ENCODE measurements around the gene TAOK2. TPM values are rescaled to one million over a fixed set of nuclear protein-coding genes. Genes with fewer than 3 reads are reported as not detected.

TAOK2 gene
- total and polyA plus RNA-seq, 2 donors = 18.5 to 28.7 TPM

DNA sequence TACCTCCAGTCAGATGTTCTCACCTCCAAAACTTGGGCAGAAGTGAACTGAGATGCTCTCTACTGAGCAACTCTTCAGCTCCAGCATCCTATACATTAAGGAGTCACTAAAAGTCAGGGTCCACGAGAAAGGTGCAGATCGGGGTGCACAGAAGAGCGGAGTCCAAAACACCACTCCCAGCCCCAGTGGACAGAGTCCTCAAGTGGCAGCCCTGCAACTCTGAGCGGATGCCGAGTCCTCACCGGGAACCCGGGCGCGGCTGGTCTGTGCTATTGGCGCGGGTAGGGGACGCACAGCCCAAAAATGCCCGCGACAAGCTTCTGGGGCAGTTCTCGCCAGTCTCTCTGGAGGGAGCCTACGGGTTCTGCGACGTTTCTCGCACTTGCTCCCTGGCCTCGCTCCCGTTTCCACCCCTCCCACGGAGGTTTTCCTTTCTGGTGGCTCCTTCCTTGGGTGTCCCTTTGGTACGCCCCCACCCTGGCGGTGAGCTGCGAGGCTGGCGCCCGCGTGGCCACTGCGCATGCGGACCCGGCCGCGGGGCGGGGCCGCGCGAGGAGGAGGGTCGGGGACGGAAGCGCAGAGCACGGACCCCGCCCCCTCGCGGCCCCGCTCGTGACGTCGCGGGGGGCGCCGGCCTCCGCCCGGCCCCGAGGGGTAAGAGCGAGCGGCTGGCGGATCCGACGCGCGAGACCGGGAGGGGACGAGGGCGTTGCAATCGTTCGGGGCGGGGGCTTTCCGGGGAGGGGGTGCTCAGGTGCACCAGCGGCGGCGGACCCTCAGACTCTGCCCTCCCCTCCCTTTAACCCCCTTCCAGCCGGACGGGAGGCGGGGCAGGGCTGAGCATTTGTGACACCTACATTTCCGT, 12.0 kb upstream of the TAOK2 start, which contains the start of gene TMEM219:
Gene TMEM219, plus strand, starts transcription at position 601 of the 865 bp plus-strand sequence. CDS start 1,065 bp downstream, outside the sequence.
- H3K27ac ChIP-seq (ENCODE audit: low read depth in 1 of 2, low read length in 1 of 2) = peak within 1 kb of the TSS; percentile 73 to 81
- H3K36me3 ChIP-seq (ENCODE audit: control insufficient read depth in 2 of 2, insufficient read depth in 2 of 2, low read length in 1 of 2) = peaks cover 2 to 4% of the 10 kb centered on the region in 2 donors
- H3K4me3 ChIP-seq (ENCODE audit: low read length in 2 of 2) = peak within 1 kb of the TSS; percentile 48 to 77
- no peaks in the 10 kb centered on the region for H3K27me3 ChIP-seq (ENCODE audit: control insufficient read depth in 2 of 2, insufficient read depth in 1 of 2, low read length in 1 of 2)
- no peaks in the 10 kb centered on the region for H3K9me3 ChIP-seq (ENCODE audit: control insufficient read depth in 2 of 2, insufficient read depth in 1 of 2, low read length in 1 of 2)
- H3K4me1 ChIP-seq (ENCODE audit: control insufficient read depth in 2 of 2, insufficient read depth in 2 of 2, low read length in 2 of 2) = peaks cover 12 to 18% of the 10 kb centered on the region in 2 donors
- under 1% methylated on average over 75 of the region's 75 CpGs for WGBS
- peak; percentile 72 to 97 (median 93) for DNase-seq (ENCODE audit: low read depth in 6 of 9, low spot score in 9 of 9)

- peak in 1 of 9 donors; percentile 34 for DNase-seq (ENCODE audit: low read depth in 6 of 9, low spot score in 9 of 9)
- Histone ChIP-seq H3K27me3 (ENCODE audit: control insufficient read depth in 2 of 2, insufficient read depth in 1 of 2, low read length in 1 of 2) (no peaks in the 10 kb centered on the region), H3K27ac (ENCODE audit: low read depth in 1 of 2, low read length in 1 of 2) (peak overlapping the region; percentile 73 to 81), H3K9me3 (ENCODE audit: control insufficient read depth in 2 of 2, insufficient read depth in 1 of 2, low read length in 1 of 2) (no peaks in the 10 kb centered on the region), H3K4me3 (ENCODE audit: low read length in 2 of 2) (peak overlapping the region; percentile 48 to 77), H3K36me3 (ENCODE audit: control insufficient read depth in 2 of 2, insufficient read depth in 2 of 2, low read length in 1 of 2) (peaks cover 2 to 4% of the 10 kb centered on the region in 2 donors), H3K4me1 (ENCODE audit: control insufficient read depth in 2 of 2, insufficient read depth in 2 of 2, low read length in 2 of 2) (peaks cover 12 to 18% of the 10 kb centered on the region in 2 donors)
- 12% methylated on average over 18 of the region's 18 CpGs for WGBS
Measured at GRCh38 chr16:29962344-29962994, 11.2 kb upstream of the TAOK2 start.

DNA sequence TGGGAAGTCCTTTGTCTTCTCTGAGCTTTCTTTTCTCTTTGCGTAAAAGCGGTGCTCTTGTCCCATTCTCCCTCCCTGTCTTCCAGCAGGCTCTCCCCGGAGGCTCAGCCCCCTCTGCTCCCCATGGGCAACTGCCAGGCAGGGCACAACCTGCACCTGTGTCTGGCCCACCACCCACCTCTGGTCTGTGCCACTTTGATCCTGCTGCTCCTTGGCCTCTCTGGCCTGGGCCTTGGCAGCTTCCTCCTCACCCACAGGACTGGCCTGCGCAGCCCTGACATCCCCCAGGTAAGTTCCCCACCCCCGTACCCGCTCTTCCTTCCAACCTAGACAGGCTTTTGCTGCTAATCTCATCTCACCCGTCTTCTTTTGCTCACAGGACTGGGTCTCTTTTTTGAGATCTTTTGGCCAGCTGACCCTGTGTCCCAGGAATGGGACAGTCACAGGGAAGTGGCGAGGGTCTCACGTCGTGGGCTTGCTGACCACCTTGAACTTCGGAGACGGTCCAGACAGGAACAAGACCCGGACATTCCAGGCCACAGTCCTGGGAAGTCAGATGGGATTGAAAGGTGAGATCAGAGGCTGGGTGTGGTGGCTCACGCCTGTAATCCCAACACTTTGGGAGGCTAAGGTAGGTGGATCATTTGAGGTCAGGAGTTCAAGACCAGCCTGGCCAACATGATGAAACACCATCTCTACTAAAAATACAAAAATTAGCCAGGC, 10.5 kb upstream of the TAOK2 start:
- Histone ChIP-seq H3K4me3 (ENCODE audit: low read length in 2 of 2) (peak overlapping the region; percentile 48 to 77), H3K4me1 (ENCODE audit: control insufficient read depth in 2 of 2, insufficient read depth in 2 of 2, low read length in 2 of 2) (peaks cover 12 to 18% of the 10 kb centered on the region in 2 donors), H3K27ac (ENCODE audit: low read depth in 1 of 2, low read length in 1 of 2) (peak overlapping the region; percentile 13 to 73), H3K27me3 (ENCODE audit: control insufficient read depth in 2 of 2, insufficient read depth in 1 of 2, low read length in 1 of 2) (no peaks in the 10 kb centered on the region), H3K36me3 (ENCODE audit: control insufficient read depth in 2 of 2, insufficient read depth in 2 of 2, low read length in 1 of 2) (peaks cover 6 to 8% of the 10 kb centered on the region in 2 donors), H3K9me3 (ENCODE audit: control insufficient read depth in 2 of 2, insufficient read depth in 1 of 2, low read length in 1 of 2) (no peaks in the 10 kb centered on the region)
- 97% methylated on average over 14 of the region's 14 CpGs for WGBS
- DNase-seq (ENCODE audit: low read depth in 6 of 9, low spot score in 9 of 9) = no peak

DNA sequence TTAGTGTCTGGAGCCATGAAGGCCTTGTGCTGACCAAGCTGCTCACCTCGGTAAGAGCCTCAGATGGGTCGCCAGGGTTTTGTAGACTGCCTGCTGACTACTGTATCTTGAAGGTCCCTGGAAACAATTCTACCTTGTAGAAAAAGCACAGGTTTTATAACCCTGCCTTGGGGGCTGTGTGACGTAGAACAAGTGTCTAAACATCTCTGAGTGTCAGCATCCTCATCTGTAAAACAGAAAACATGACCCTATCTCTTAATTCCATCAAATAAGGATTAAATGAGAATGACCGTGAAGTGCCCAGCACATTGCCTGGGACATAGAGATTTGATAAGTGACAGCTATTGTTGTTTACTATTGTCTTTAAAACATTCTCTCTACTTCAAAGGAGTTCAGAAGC, 5.5 kb upstream of the TAOK2 start:
- Histone ChIP-seq H3K4me1 (ENCODE audit: control insufficient read depth in 2 of 2, insufficient read depth in 2 of 2, low read length in 2 of 2) (peaks cover under 1 to 8% of the 10 kb centered on the region in 2 donors), H3K27ac (ENCODE audit: low read depth in 1 of 2, low read length in 1 of 2) (no peak overlapping the region), H3K4me3 (ENCODE audit: low read length in 2 of 2) (no peak overlapping the region), H3K36me3 (ENCODE audit: control insufficient read depth in 2 of 2, insufficient read depth in 2 of 2, low read length in 1 of 2) (peaks cover 15 to 23% of the 10 kb centered on the region in 2 donors), H3K9me3 (ENCODE audit: control insufficient read depth in 2 of 2, insufficient read depth in 1 of 2, low read length in 1 of 2) (peaks cover 0 to 3% of the 10 kb centered on the region in 2 donors), H3K27me3 (ENCODE audit: control insufficient read depth in 2 of 2, insufficient read depth in 1 of 2, low read length in 1 of 2) (no peaks in the 10 kb centered on the region)
- 96% methylated on average over 4 of the region's 4 CpGs for WGBS
- no peak for DNase-seq (ENCODE audit: low read depth in 6 of 9, low spot score in 9 of 9)

GRCh38 chr16:29971304-29971703, 2.4 kb upstream of the TAOK2 start:
- Histone ChIP-seq H3K27ac (ENCODE audit: low read depth in 1 of 2, low read length in 1 of 2) (no peak overlapping the region), H3K4me1 (ENCODE audit: control insufficient read depth in 2 of 2, insufficient read depth in 2 of 2, low read length in 2 of 2) (peaks cover 19 to 31% of the 10 kb centered on the region in 2 donors), H3K9me3 (ENCODE audit: control insufficient read depth in 2 of 2, insufficient read depth in 1 of 2, low read length in 1 of 2) (peaks cover 0 to 5% of the 10 kb centered on the region in 2 donors), H3K27me3 (ENCODE audit: control insufficient read depth in 2 of 2, insufficient read depth in 1 of 2, low read length in 1 of 2) (no peaks in the 10 kb centered on the region), H3K4me3 (ENCODE audit: low read length in 2 of 2) (no peak overlapping the region), H3K36me3 (ENCODE audit: control insufficient read depth in 2 of 2, insufficient read depth in 2 of 2, low read length in 1 of 2) (peaks cover 11 to 21% of the 10 kb centered on the region in 2 donors)
- no peak for DNase-seq (ENCODE audit: low read depth in 6 of 9, low spot score in 9 of 9)
- over 99% methylated on average over 8 of the region's 8 CpGs for WGBS

DNA sequence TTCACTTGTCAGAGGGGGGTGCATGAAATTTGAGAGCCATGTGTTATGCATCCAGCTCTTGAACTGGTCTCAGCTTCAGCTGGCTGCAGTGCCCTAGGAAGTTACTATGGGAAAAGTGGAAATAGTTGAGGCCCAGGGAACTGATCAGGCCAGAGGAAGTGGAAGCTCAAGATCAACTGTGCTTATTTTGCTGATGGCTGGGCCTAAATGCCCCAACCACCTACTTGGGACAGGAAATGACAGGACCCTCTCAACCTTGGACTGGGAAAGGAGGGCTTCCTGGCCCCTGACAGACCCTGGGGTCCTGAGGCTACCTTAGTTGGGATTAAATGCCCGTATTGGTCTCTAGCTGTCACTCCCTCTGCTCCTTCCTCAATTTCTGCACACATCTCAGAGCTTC, 1.2 kb upstream of the TAOK2 start:
- DNase-seq (ENCODE audit: low read depth in 6 of 9, low spot score in 9 of 9) = no peak
- no peaks in the 10 kb centered on the region for H3K27me3 ChIP-seq (ENCODE audit: control insufficient read depth in 2 of 2, insufficient read depth in 1 of 2, low read length in 1 of 2)
- peaks cover 22 to 36% of the 10 kb centered on the region in 2 donors for H3K4me1 ChIP-seq (ENCODE audit: control insufficient read depth in 2 of 2, insufficient read depth in 2 of 2, low read length in 2 of 2)
- WGBS = 94% methylated on average over 1 of the region's 1 CpG
- no peak overlapping the region for H3K4me3 ChIP-seq (ENCODE audit: low read length in 2 of 2)
- H3K27ac ChIP-seq (ENCODE audit: low read depth in 1 of 2, low read length in 1 of 2) = peak overlapping the region; percentile 6 to 71
- peaks cover 0 to 5% of the 10 kb centered on the region in 2 donors for H3K9me3 ChIP-seq (ENCODE audit: control insufficient read depth in 2 of 2, insufficient read depth in 1 of 2, low read length in 1 of 2)
- peaks cover 11 to 23% of the 10 kb centered on the region in 2 donors for H3K36me3 ChIP-seq (ENCODE audit: control insufficient read depth in 2 of 2, insufficient read depth in 2 of 2, low read length in 1 of 2)

GRCh38 chr16:29972992-29973383, 680 bp upstream of the TAOK2 start:
- H3K4me1 ChIP-seq (ENCODE audit: control insufficient read depth in 2 of 2, insufficient read depth in 2 of 2, low read length in 2 of 2) = peaks cover 22 to 36% of the 10 kb centered on the region in 2 donors
- H3K4me3 ChIP-seq (ENCODE audit: low read length in 2 of 2) = peak overlapping the region; percentile 94 to 99
- no peak for DNase-seq (ENCODE audit: low read depth in 6 of 9, low spot score in 9 of 9)
- H3K27ac ChIP-seq (ENCODE audit: low read depth in 1 of 2, low read length in 1 of 2) = peak overlapping the region; percentile 71 to 91
- peaks cover 0 to 5% of the 10 kb centered on the region in 2 donors for H3K9me3 ChIP-seq (ENCODE audit: control insufficient read depth in 2 of 2, insufficient read depth in 1 of 2, low read length in 1 of 2)
- no peaks in the 10 kb centered on the region for H3K27me3 ChIP-seq (ENCODE audit: control insufficient read depth in 2 of 2, insufficient read depth in 1 of 2, low read length in 1 of 2)
- H3K36me3 ChIP-seq (ENCODE audit: control insufficient read depth in 2 of 2, insufficient read depth in 2 of 2, low read length in 1 of 2) = peaks cover 13 to 25% of the 10 kb centered on the region in 2 donors
- WGBS = 87% methylated on average over 6 of the region's 6 CpGs

GRCh38 chr16:29974291-29975133, 844 bp downstream of the TAOK2 start:
- H3K27ac ChIP-seq (ENCODE audit: low read depth in 1 of 2, low read length in 1 of 2) = peak overlapping the region; percentile 48 to 88
- 4% methylated on average over 31 of the region's 31 CpGs for WGBS
- peaks cover 22 to 36% of the 10 kb centered on the region in 2 donors for H3K4me1 ChIP-seq (ENCODE audit: control insufficient read depth in 2 of 2, insufficient read depth in 2 of 2, low read length in 2 of 2)

More at GRCh38 chr16:29974291-29975133, 844 bp downstream of the TAOK2 start:
- peaks cover 0 to 5% of the 10 kb centered on the region in 2 donors for H3K9me3 ChIP-seq (ENCODE audit: control insufficient read depth in 2 of 2, insufficient read depth in 1 of 2, low read length in 1 of 2)
- no peaks in the 10 kb centered on the region for H3K27me3 ChIP-seq (ENCODE audit: control insufficient read depth in 2 of 2, insufficient read depth in 1 of 2, low read length in 1 of 2)
- peaks cover 19 to 27% of the 10 kb centered on the region in 2 donors for H3K36me3 ChIP-seq (ENCODE audit: control insufficient read depth in 2 of 2, insufficient read depth in 2 of 2, low read length in 1 of 2)
- H3K4me3 ChIP-seq (ENCODE audit: low read length in 2 of 2) = peak overlapping the region; percentile 94 to 99
- DNase-seq (ENCODE audit: low read depth in 6 of 9, low spot score in 9 of 9) = peak in 1 of 9 donors; percentile 42
